PC-3 (cell line): Measurements from ENCODE around the gene LRRC8B. TPM values are rescaled to one million over a fixed set of nuclear protein-coding genes. Genes with fewer than 3 reads are reported as not detected.
"Not testable (repeated sequence)": the region's sequence is repeated elsewhere in the genome, so short reads cannot be mapped to it uniquely, and the experiment has no call there.

ENCODE experiments used
- ATAC-seq: fragments of 200-7000 bp; cut with Tn5 transposase; 2 replicates; pipeline ENCODE4 v1.9.1; 2020; ENCODE audit warnings: mild to moderate bottlenecking, moderate library complexity
- BruUV-seq: library from RNA; stranded (reverse); fragments of 400-500 nt; replicated peaks from 2 replicates; lab custom pipeline; 2021; lab: Mats Ljungman, UMichigan
- CTCF ChIA-PET: fragments of 300-600 bp; sonication (Branson Sonifier 250); formaldehyde crosslinking; loops from one replicate; lab custom pipeline; 2022; ENCODE audit warnings: antibody characterized with exemption; lab: Charles Lee
- POLR2A ChIA-PET: fragments of 300-600 bp; sonication (Branson Sonifier 250); formaldehyde crosslinking; loops from one replicate; lab custom pipeline; 2022; ENCODE audit warnings: antibody characterized with exemption; ENCODE audit not compliant: unreplicated experiment; lab: Charles Lee
- DNase-seq: peaks from one replicate; pipeline ENCODE4 v3.0.0-alpha.2; 2015
- H2AFZ ChIP-seq: fragments of 300-600 bp; sonication (generic); 2 replicates; pipeline ENCODE4 v1.6.0; 2016; ENCODE audit warnings: antibody characterized with exemption, low read length
- H3F3A ChIP-seq: fragments of 300-600 bp; sonication (generic); one replicate; pipeline ENCODE4 v1.6.0; 2017; ENCODE audit warnings: antibody characterized with exemption, low read length, control low read depth, mild to moderate bottlenecking; ENCODE audit not compliant: unreplicated experiment
- H3K27ac ChIP-seq: fragments of 300-600 bp; sonication (generic); 2 replicates; pipeline ENCODE4 v1.5.1; 2016; ENCODE audit warnings: mild to moderate bottlenecking, low read length
- H3K27me3 ChIP-seq: fragments of 300-600 bp; sonication (generic); 2 replicates; pipeline ENCODE4 v1.6.1; 2016; ENCODE audit warnings: low read length, mixed read lengths
- H3K36me3 ChIP-seq: fragments of 300-600 bp; sonication (generic); 2 replicates; pipeline ENCODE4 v1.6.1; 2016; ENCODE audit warnings: low read depth, mixed run types, low read length, mixed read lengths
- H3K4me1 ChIP-seq: fragments of 300-600 bp; sonication (generic); 2 replicates; pipeline ENCODE4 v1.5.1; 2016; ENCODE audit warnings: low read length; ENCODE audit not compliant: insufficient read depth
- H3K4me2 ChIP-seq: fragments of 300-600 bp; sonication (generic); 2 replicates; pipeline ENCODE4 v1.6.0; 2016; ENCODE audit warnings: low read length
- H3K4me3 ChIP-seq: fragments of 300-600 bp; sonication (generic); 2 replicates; pipeline ENCODE4 v1.5.1; 2016; ENCODE audit warnings: mild to moderate bottlenecking, low read length, mixed read lengths
- H3K79me2 ChIP-seq: fragments of 300-600 bp; sonication (generic); 2 replicates; pipeline ENCODE4 v1.6.1; 2017; ENCODE audit warnings: low read length, mixed read lengths
- H3K9ac ChIP-seq: fragments of 300-600 bp; sonication (generic); 2 replicates; pipeline ENCODE4 v1.6.0; 2016; ENCODE audit warnings: mild to moderate bottlenecking, low read length
- H3K9me2 ChIP-seq: fragments of 300-600 bp; sonication (generic); replicated peaks from 2 replicates; pipeline ENCODE4 v1.6.1; 2016; ENCODE audit warnings: mixed run types, low read length, mixed read lengths
- H3K9me3 ChIP-seq: fragments of 300-600 bp; sonication (generic); 2 replicates; pipeline ENCODE4 v1.6.1; 2016; ENCODE audit warnings: low read length, mixed read lengths
- H4K20me1 ChIP-seq: fragments of 300-600 bp; sonication (generic); 2 replicates; pipeline ENCODE4 v1.6.1; 2016; ENCODE audit warnings: low read length, mixed read lengths
- EZH2 ChIP-seq: fragments of 300-600 bp; sonication (generic); IDR thresholded peaks from one replicate; pipeline ENCODE4 v1.6.1; 2017; ENCODE audit warnings: antibody characterized with exemption, mild to moderate bottlenecking, low read length; ENCODE audit not compliant: unreplicated experiment
- EZH2phosphoT487 ChIP-seq: fragments of 300-600 bp; sonication (generic); IDR thresholded peaks from 2 replicates; pipeline ENCODE4 v1.6.1; 2018; ENCODE audit warnings: mild to moderate bottlenecking, antibody characterized with exemption, low read length, borderline replicate concordance
- intact Hi-C: fragments of 100-400 bp; cut with micrococcal nuclease; formaldehyde crosslinking; loops from 2 replicates; pipeline ENCODE4 v1.9.0; 2023
- total RNA-seq: library from RNA; depleted of rRNA; stranded (reverse); fragments of >200 nt; gene quantifications from 2 replicates; pipeline ENCODE4 v1.2.3, GENCODE V29; 2014
- TF ChIP-seq, protein P1 (sequence below): fragments of 300-600 bp; sonication (generic); conservative IDR thresholded peaks from 2 replicates; pipeline ENCODE4 v1.5.1; 2017; ENCODE audit warnings: antibody characterized with exemption, low read depth, mild to moderate bottlenecking, low read length

The LRRC8B gene
- total RNA-seq, 1 experiment from 2014 or later = 8.4 TPM

GRCh38 chr1:89502042-89502441, 22.6 kb upstream of the LRRC8B start:
- Histone ChIP-seq H2AFZ (no peak overlapping the region), H3K4me3 (no peak overlapping the region), H3F3A (no peaks in the 10 kb centered on the region), H3K9me3 (no peaks in the 10 kb centered on the region), H3K4me2 (no peak overlapping the region), H4K20me1 (no peaks in the 10 kb centered on the region), H3K27ac (no peak overlapping the region), H3K9ac (no peak overlapping the region), H3K79me2 (no peaks in the 10 kb centered on the region), H3K36me3 (no peaks in the 10 kb centered on the region), H3K9me2 (no peaks in the 10 kb centered on the region), H3K27me3 (no peaks in the 10 kb centered on the region), H3K4me1 (peaks cover 11% of the 10 kb centered on the region)
- no TSS peak for BruUV-seq
- TF ChIP-seq, protein P1, sequence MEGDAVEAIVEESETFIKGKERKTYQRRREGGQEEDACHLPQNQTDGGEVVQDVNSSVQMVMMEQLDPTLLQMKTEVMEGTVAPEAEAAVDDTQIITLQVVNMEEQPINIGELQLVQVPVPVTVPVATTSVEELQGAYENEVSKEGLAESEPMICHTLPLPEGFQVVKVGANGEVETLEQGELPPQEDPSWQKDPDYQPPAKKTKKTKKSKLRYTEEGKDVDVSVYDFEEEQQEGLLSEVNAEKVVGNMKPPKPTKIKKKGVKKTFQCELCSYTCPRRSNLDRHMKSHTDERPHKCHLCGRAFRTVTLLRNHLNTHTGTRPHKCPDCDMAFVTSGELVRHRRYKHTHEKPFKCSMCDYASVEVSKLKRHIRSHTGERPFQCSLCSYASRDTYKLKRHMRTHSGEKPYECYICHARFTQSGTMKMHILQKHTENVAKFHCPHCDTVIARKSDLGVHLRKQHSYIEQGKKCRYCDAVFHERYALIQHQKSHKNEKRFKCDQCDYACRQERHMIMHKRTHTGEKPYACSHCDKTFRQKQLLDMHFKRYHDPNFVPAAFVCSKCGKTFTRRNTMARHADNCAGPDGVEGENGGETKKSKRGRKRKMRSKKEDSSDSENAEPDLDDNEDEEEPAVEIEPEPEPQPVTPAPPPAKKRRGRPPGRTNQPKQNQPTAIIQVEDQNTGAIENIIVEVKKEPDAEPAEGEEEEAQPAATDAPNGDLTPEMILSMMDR = no peak
- TF ChIP-seq EZH2 (no peak), EZH2phosphoT487 (no peak)
- CTCF ChIA-PET = no interaction called here
- POLR2A ChIA-PET = no interaction called here
- ATAC-seq (no peak), DNase-seq (no peak)
- intact Hi-C loops = no loop called here

- intact Hi-C loops = no loop called here
- TF ChIP-seq EZH2 (no peak), EZH2phosphoT487 (no peak)
- TF ChIP-seq, protein P1 = no peak
- no peak overlapping the region for H3K4me3 ChIP-seq
- H3K27me3 ChIP-seq = no peaks in the 10 kb centered on the region
- no peak overlapping the region for H3K4me2 ChIP-seq
- no peaks in the 10 kb centered on the region for H3K9me2 ChIP-seq
- H4K20me1 ChIP-seq = no peaks in the 10 kb centered on the region
- no peaks in the 10 kb centered on the region for H3F3A ChIP-seq
- ATAC-seq (no peak), DNase-seq (no peak)
- H3K4me1 ChIP-seq = peaks cover 11% of the 10 kb centered on the region
- no peak overlapping the region for H3K9ac ChIP-seq
- no peaks in the 10 kb centered on the region for H3K9me3 ChIP-seq
- H3K79me2 ChIP-seq = no peaks in the 10 kb centered on the region
- ChIA-PET POLR2A (no interaction called here), CTCF (no interaction called here)
- H3K27ac ChIP-seq = no peak overlapping the region
- H3K36me3 ChIP-seq = no peaks in the 10 kb centered on the region
- no TSS peak for BruUV-seq
- H2AFZ ChIP-seq = no peak overlapping the region
Measured at GRCh38 chr1:89502895-89503294, 21.7 kb upstream of the LRRC8B start.

- ChIA-PET CTCF (no interaction called here), POLR2A (no interaction called here)
- Histone ChIP-seq H3K9me2 (no peaks in the 10 kb centered on the region), H2AFZ (no peak overlapping the region), H3K27me3 (no peaks in the 10 kb centered on the region), H3K4me3 (no peak overlapping the region), H3K79me2 (no peaks in the 10 kb centered on the region), H3F3A (no peaks in the 10 kb centered on the region), H3K27ac (no peak overlapping the region), H3K9me3 (no peaks in the 10 kb centered on the region), H4K20me1 (no peaks in the 10 kb centered on the region), H3K9ac (no peak overlapping the region), H3K36me3 (no peaks in the 10 kb centered on the region), H3K4me2 (no peak overlapping the region), H3K4me1 (peaks cover 11% of the 10 kb centered on the region)
- TF ChIP-seq EZH2 (no peak), EZH2phosphoT487 (no peak)
- TF ChIP-seq, protein P1 = no peak
- ATAC-seq (no peak), DNase-seq (no peak)
- no TSS peak for BruUV-seq
- intact Hi-C loops = no loop called here
Measured at GRCh38 chr1:89503690-89504089, 20.9 kb upstream of the LRRC8B start.

DNA sequence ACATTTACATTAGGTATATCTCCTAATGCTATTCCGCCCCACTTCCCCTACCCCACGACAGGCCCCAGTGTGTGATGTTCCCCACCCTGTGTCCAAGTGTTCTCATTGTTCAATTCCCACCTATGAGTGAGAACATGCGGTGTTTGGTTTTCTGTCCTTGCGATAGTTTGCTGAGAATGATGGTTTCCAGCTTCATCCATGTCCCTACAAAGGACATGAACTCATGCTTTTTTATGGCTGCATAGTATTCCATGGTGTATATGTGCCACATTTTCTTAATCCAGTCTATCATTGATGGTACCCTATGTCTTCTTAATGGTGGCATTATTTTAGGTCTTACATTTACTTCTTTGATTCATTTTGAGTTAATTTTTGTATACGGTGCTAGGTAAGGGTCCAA, 14.6 kb upstream of the LRRC8B start:
- H3K9me2 ChIP-seq, intact Hi-C loops, ATAC-seq, H4K20me1 ChIP-seq, H2AFZ ChIP-seq, H3K4me3 ChIP-seq, H3K36me3 ChIP-seq, H3K27me3 ChIP-seq, CTCF ChIA-PET, H3K27ac ChIP-seq, BruUV-seq, H3K9ac ChIP-seq, POLR2A ChIA-PET, H3K4me2 ChIP-seq, H3K4me1 ChIP-seq, H3K9me3 ChIP-seq, DNase-seq, H3F3A ChIP-seq, H3K79me2 ChIP-seq: not testable (repeated sequence)
